ENCODE data around the gene ACAP2. TPM values are rescaled to one million over a fixed set of nuclear protein-coding genes. Genes with fewer than 3 reads are reported as not detected.

Gene ACAP2
- polyA plus RNA-seq, 3 donors = 41.5 to 96.5 (median 71.6) TPM

GRCh38 chr3:195286115-195286872 lies 156.5 kb downstream of the ACAP2 start:
- Histone ChIP-seq H3K4me1 (ENCODE audit: control insufficient read depth in 1 of 2, insufficient read depth in 2 of 2, low read length in 2 of 2) (no peaks in the 10 kb centered on the region), H3K9me3 (replicated peaks in 1 of 2; ENCODE audit: control insufficient read depth in 1 of 2, insufficient read depth in 1 of 2, low read length in 2 of 2) (no peaks in the 10 kb centered on the region), H3K27me3 (ENCODE audit: control insufficient read depth in 2 of 2, insufficient read depth in 2 of 2, low read length in 2 of 2) (no peaks in the 10 kb centered on the region), H3K27ac (ENCODE audit: low read depth in 1 of 2, low read length in 2 of 2) (no peak overlapping the region), H4K20me1 (ENCODE audit: insufficient read depth, low read length) (peaks cover 74% of the 10 kb centered on the region), H3K79me2 (ENCODE audit: insufficient read depth, low read length) (no peaks in the 10 kb centered on the region), H3K4me3 (replicated peaks in 1 of 3; ENCODE audit: low read depth in 2 of 3, low read length in 3 of 3) (no peak overlapping the region), H2AFZ (ENCODE audit: insufficient read depth, low read depth, low read length, poor library complexity, severe bottlenecking) (no peak overlapping the region), H3K36me3 (replicated peaks in 1 of 2; ENCODE audit: control insufficient read depth in 1 of 2, insufficient read depth in 2 of 2, low read length in 2 of 2) (peaks cover 90 to 97% of the 10 kb centered on the region in 2 donors), H3K4me2 (replicated peaks; ENCODE audit: extremely low read depth, low read length, poor library complexity, severe bottlenecking) (no peak overlapping the region), H3K9ac (ENCODE audit: insufficient read depth, low read length, poor library complexity, severe bottlenecking) (no peak overlapping the region)
- WGBS (ENCODE audit: insufficient coverage) = 63% methylated on average over 3 of the region's 4 CpGs
- peaks cover 0 to 2% (median 0%) of the 10 kb centered on the region in 7 donors for H3K9me3 Mint-ChIP-seq
- H3K27me3 Mint-ChIP-seq (ENCODE audit: low read depth in 3 of 3) = no peaks in the 10 kb centered on the region
- peak overlapping the region in 1 of 7 donors; percentile 54 for H3K27ac Mint-ChIP-seq
- DNase-seq = no peak
- no peaks in the 10 kb centered on the region for H3K4me1 Mint-ChIP-seq
- intact Hi-C loops (cut with micrococcal nuclease) = no loop called here
- TF ChIP-seq CTCF (IDR thresholded peaks at IDR 0.05) = no peak
- H3K36me3 Mint-ChIP-seq = peaks cover 79 to 86% of the 10 kb centered on the region in 2 donors
- no peak overlapping the region for H3K4me3 Mint-ChIP-seq

GRCh38 chr3:195285372-195285771 lies 157.4 kb downstream of the ACAP2 start:
- intact Hi-C loops (cut with micrococcal nuclease) = no loop called here
- Histone ChIP-seq H3K4me1 (ENCODE audit: control insufficient read depth in 1 of 2, insufficient read depth in 2 of 2, low read length in 2 of 2) (no peaks in the 10 kb centered on the region), H3K36me3 (replicated peaks in 1 of 2; ENCODE audit: control insufficient read depth in 1 of 2, insufficient read depth in 2 of 2, low read length in 2 of 2) (peaks cover 85 to 98% of the 10 kb centered on the region in 2 donors), H3K4me2 (replicated peaks; ENCODE audit: extremely low read depth, low read length, poor library complexity, severe bottlenecking) (no peak overlapping the region), H3K4me3 (replicated peaks in 1 of 3; ENCODE audit: low read depth in 2 of 3, low read length in 3 of 3) (no peak overlapping the region), H2AFZ (ENCODE audit: insufficient read depth, low read depth, low read length, poor library complexity, severe bottlenecking) (no peak overlapping the region), H4K20me1 (ENCODE audit: insufficient read depth, low read length) (peaks cover 79% of the 10 kb centered on the region), H3K79me2 (ENCODE audit: insufficient read depth, low read length) (no peaks in the 10 kb centered on the region), H3K27ac (ENCODE audit: low read depth in 1 of 2, low read length in 2 of 2) (peak overlapping the region in 1 of 2 donors; percentile 0), H3K9me3 (replicated peaks in 1 of 2; ENCODE audit: control insufficient read depth in 1 of 2, insufficient read depth in 1 of 2, low read length in 2 of 2) (no peaks in the 10 kb centered on the region), H3K9ac (ENCODE audit: insufficient read depth, low read length, poor library complexity, severe bottlenecking) (no peak overlapping the region), H3K27me3 (ENCODE audit: control insufficient read depth in 2 of 2, insufficient read depth in 2 of 2, low read length in 2 of 2) (no peaks in the 10 kb centered on the region)
- peak overlapping the region in 1 of 7 donors; percentile 33 for H3K27ac Mint-ChIP-seq
- DNase-seq = no peak
- no peaks in the 10 kb centered on the region for H3K4me1 Mint-ChIP-seq
- H3K36me3 Mint-ChIP-seq = peaks cover 79 to 86% of the 10 kb centered on the region in 2 donors
- no peak for TF ChIP-seq CTCF (IDR thresholded peaks at IDR 0.05)
- H3K9me3 Mint-ChIP-seq = peaks cover 0 to 2% (median 0%) of the 10 kb centered on the region in 7 donors
- no peaks in the 10 kb centered on the region for H3K27me3 Mint-ChIP-seq (ENCODE audit: low read depth in 3 of 3)
- H3K4me3 Mint-ChIP-seq = no peak overlapping the region
- no CpG with 5 or more reads among the region's 3 CpGs for WGBS (ENCODE audit: insufficient coverage)
